ACC112 (cell line): Measurements from ENCODE around the gene C10orf71.

ENCODE experiments used
- H2AFZ ChIP-seq: fragments of 200-600 bp; sonication (generic); one replicate; pipeline ENCODE4 v1.6.0; 2017; ENCODE audit warnings: antibody characterized with exemption, low read length; ENCODE audit not compliant: unreplicated experiment
- H3K27ac ChIP-seq: fragments of 200-600 bp; sonication (generic); 2 replicates; pipeline ENCODE4 v1.5.1; 2014; ENCODE audit warnings: low read depth, mild to moderate bottlenecking, antibody characterized with exemption, low read length, moderate library complexity
- H3K27me3 ChIP-seq: fragments of 200-600 bp; sonication (generic); 2 replicates; pipeline ENCODE4 v1.6.1; 2014; ENCODE audit warnings: mild to moderate bottlenecking, antibody characterized with exemption, low read length, moderate library complexity, mixed read lengths; ENCODE audit not compliant: insufficient read depth
- H3K36me3 ChIP-seq: fragments of 200-600 bp; sonication (generic); 2 replicates; pipeline ENCODE4 v1.6.1; 2016; ENCODE audit warnings: mild to moderate bottlenecking, antibody characterized with exemption, low read length, moderate library complexity, mixed read lengths; ENCODE audit not compliant: insufficient read depth
- H3K4me1 ChIP-seq: fragments of 200-600 bp; sonication (generic); one replicate; pipeline ENCODE4 v1.6.1; 2016; ENCODE audit warnings: low read length, mixed read lengths; ENCODE audit not compliant: insufficient read depth, unreplicated experiment, control insufficient read depth
- H3K4me3 ChIP-seq: fragments of 200-600 bp; sonication (generic); 2 replicates; pipeline ENCODE4 v1.5.1; 2014; ENCODE audit warnings: mild to moderate bottlenecking, low read depth, low read length
- H3K79me2 ChIP-seq: fragments of 200-600 bp; sonication (generic); one replicate; pipeline ENCODE4 v1.6.0; 2016; ENCODE audit warnings: low read length; ENCODE audit not compliant: control insufficient read depth, unreplicated experiment, insufficient read depth

Gene C10orf71

GRCh38 chr10:49353026-49353894, 54.3 kb downstream of the C10orf71 start:
- no peak overlapping the region for H2AFZ ChIP-seq
- H3K27me3 ChIP-seq, result peaks cover 60% of the 10 kb centered on the region
- no peaks in the 10 kb centered on the region for H3K4me1 ChIP-seq
- H3K36me3 ChIP-seq, result no peaks in the 10 kb centered on the region
- no peak overlapping the region for H3K27ac ChIP-seq
- H3K79me2 ChIP-seq, result no peaks in the 10 kb centered on the region
- no peak overlapping the region for H3K4me3 ChIP-seq

GRCh38 chr10:49353895-49354566, 55.1 kb downstream of the C10orf71 start:
- Histone ChIP-seq H3K4me3 (no peak overlapping the region), H3K27me3 (peaks cover 55% of the 10 kb centered on the region), H3K27ac (no peak overlapping the region), H3K4me1 (no peaks in the 10 kb centered on the region), H2AFZ (no peak overlapping the region), H3K36me3 (no peaks in the 10 kb centered on the region), H3K79me2 (no peaks in the 10 kb centered on the region)

GRCh38 chr10:49354593-49354992, 55.6 kb downstream of the C10orf71 start:
- no peak overlapping the region for H3K27ac ChIP-seq
- peaks cover under 1% of the 10 kb centered on the region for H3K4me1 ChIP-seq
- H3K27me3 ChIP-seq, result peaks cover 55% of the 10 kb centered on the region
- H2AFZ ChIP-seq, result no peak overlapping the region
- no peaks in the 10 kb centered on the region for H3K79me2 ChIP-seq
- H3K36me3 ChIP-seq, result no peaks in the 10 kb centered on the region
- no peak overlapping the region for H3K4me3 ChIP-seq

DNA sequence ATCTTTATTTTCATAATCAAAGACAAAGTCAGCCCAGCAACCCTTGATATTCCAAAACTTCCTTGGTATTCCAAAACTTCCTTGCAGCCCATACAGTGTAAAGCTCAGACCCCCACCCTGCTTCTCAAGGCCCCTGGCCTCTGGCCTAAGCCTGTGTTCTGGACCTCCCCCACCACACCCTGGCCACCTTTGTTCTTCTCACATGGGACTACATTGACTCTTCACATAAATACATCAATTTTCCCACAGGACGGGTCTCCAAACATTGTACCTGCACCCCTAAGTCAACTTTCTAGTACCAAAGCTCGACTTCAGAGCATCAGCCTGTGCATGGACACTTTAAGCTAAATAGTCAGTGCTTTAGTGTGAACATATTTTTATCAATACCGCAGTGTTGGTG, 56.3 kb downstream of the C10orf71 start:
- Histone ChIP-seq H3K27ac (no peak overlapping the region), H3K4me1 (peaks cover 6% of the 10 kb centered on the region), H3K36me3 (no peaks in the 10 kb centered on the region), H2AFZ (no peak overlapping the region), H3K27me3 (peaks cover 52% of the 10 kb centered on the region), H3K4me3 (no peak overlapping the region), H3K79me2 (no peaks in the 10 kb centered on the region)

- Histone ChIP-seq H2AFZ (no peak overlapping the region), H3K4me3 (no peak overlapping the region), H3K4me1 (peaks cover 11% of the 10 kb centered on the region), H3K36me3 (no peaks in the 10 kb centered on the region), H3K79me2 (no peaks in the 10 kb centered on the region), H3K27ac (no peak overlapping the region), H3K27me3 (peaks cover 47% of the 10 kb centered on the region)
Observed at GRCh38 chr10:49356181-49356580, 57.2 kb downstream of the C10orf71 start.

DNA sequence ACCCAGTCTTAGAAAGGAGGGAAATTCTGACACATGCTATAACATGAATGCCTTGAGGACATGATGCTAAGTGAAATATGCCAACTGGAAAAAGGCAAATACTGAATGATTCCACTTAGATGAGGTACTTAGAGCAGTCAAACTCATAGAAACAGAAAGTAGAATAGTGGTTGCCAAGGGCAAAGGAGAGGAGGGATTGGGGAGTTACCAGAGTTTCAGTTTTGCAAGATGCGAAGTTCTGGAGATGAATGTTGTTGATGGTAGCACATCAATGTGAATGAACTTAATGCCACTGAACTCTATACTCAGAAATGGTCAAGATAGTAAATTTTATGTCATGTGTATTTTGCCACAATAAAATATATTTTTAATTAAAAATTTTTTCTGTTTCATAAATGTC, 58.0 kb downstream of the C10orf71 start:
- Histone ChIP-seq H2AFZ (no peak overlapping the region), H3K4me1 (peaks cover 11% of the 10 kb centered on the region), H3K79me2 (no peaks in the 10 kb centered on the region), H3K27me3 (peaks cover 43% of the 10 kb centered on the region), H3K36me3 (no peaks in the 10 kb centered on the region), H3K4me3 (no peak overlapping the region), H3K27ac (no peak overlapping the region)

- H3K27ac ChIP-seq, result no peak overlapping the region
- H3K4me3 ChIP-seq, result no peak overlapping the region
- H3K27me3 ChIP-seq, result peaks cover 41% of the 10 kb centered on the region
- H2AFZ ChIP-seq, result no peak overlapping the region
- H3K36me3 ChIP-seq, result no peaks in the 10 kb centered on the region
- H3K79me2 ChIP-seq, result no peaks in the 10 kb centered on the region
- peaks cover 11% of the 10 kb centered on the region for H3K4me1 ChIP-seq
Observed at GRCh38 chr10:49357910-49358309, 58.9 kb downstream of the C10orf71 start.

DNA sequence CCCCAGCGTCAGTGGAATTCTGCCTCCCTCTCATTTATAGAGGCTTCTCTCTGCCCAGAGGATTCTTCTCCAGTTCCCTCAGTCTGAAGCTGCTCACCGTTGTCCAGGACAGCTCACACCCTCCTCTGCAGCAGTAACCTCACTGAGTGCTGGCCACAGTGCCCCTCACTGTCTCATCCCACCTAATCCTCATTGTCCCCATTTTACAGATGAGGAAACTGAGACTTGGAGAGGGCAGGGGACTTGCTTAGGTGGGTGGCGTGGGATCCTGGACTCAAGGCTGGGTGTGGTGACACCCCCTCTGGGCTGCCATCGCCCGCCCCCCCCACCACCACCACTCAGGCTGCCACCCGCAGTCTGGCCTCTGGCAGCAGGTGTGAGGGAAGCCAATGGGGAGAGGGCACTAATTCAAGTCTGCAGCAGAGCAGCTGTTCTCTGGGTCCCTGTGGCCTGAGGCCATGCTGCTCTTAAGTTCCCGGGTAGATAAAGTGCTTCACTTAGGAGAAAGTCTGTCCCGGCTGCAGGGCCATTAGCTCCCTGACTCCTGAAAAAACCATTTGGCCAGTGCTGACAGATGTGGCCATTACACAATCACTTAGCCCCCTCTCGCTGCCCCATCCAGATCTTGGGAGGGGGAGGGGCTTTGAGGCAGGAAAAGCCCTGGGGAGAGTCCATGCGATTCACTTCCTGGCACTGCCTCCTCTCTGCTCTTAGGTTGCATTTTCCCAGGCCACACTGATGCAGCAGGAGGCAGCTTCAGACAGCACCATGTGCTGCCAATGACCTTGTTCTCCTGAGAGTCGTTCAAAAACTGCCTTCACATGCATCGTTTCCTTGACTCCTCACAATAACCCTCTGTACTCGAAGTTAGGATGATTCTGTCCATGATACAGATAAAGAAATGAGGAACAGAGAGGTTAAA, 60.6 kb downstream of the C10orf71 start:
- Histone ChIP-seq H2AFZ (no peak overlapping the region), H3K4me3 (no peak overlapping the region), H3K79me2 (no peaks in the 10 kb centered on the region), H3K4me1 (peaks cover 11% of the 10 kb centered on the region), H3K27ac (peak overlapping the region; percentile 30; the same call in 1 of the 2 replicates), H3K36me3 (no peaks in the 10 kb centered on the region), H3K27me3 (peaks cover 35% of the 10 kb centered on the region)

GRCh38 chr10:49360271-49361177, 61.6 kb downstream of the C10orf71 start:
- Histone ChIP-seq H2AFZ (no peak overlapping the region), H3K27ac (peak overlapping the region; percentile 30; the same call in 1 of the 2 replicates), H3K4me1 (peaks cover 11% of the 10 kb centered on the region), H3K79me2 (no peaks in the 10 kb centered on the region), H3K27me3 (peaks cover 34% of the 10 kb centered on the region; the same call in 1 of the 2 replicates), H3K4me3 (no peak overlapping the region), H3K36me3 (no peaks in the 10 kb centered on the region)
